Body of pancreas (tissue), 4 donors: ENCODE measurements around the gene MUC5B.

Experiments
- CTCF ChIP-seq, 7 experiments: fragments of 450-650 bp in 4 of 7; fragments of 200-600 bp in 3 of 7; sonication (generic) in 3 of 7; IDR thresholded peaks; one replicate each; pipeline ENCODE4 v1.5.1; 2016 to 2019; ENCODE audit warnings: antibody characterized with exemption in 7 of 7
- POLR2A ChIP-seq, 3 donors: fragments of 450-650 bp; IDR thresholded peaks; one replicate each; pipeline ENCODE4 v1.6.1; 2016; ENCODE audit warnings: antibody characterized with exemption in 3 of 3, mild to moderate bottlenecking in 2 of 3

- TF ChIP-seq CTCF (IDR thresholded peaks at IDR 0.05) = no peak
- TF ChIP-seq POLR2A (IDR thresholded peaks at IDR 0.05) = no peak
These were observed 27.7 kb upstream of the MUC5B start for GRCh38 chr11:1194977-1195681.
